Erythroblast (primary cell): ENCODE measurements around the gene ST3GAL4.
A peak's percentile ranks its signal among the peaks of the same experiment; 100 is the strongest.
"Not testable (repeated sequence)": the region's sequence is repeated elsewhere in the genome, so short reads cannot be mapped to it uniquely, and the experiment has no call there.

ENCODE experiments used
- DNase-seq, 2 experiments: peaks; one replicate each; lab custom pipeline; 2025; lab: John Stamatoyannopoulos, UW
- GATA1 ChIP-seq: IDR thresholded peaks from 2 replicates; pipeline ENCODE4 v1.6.1; 2011; ENCODE audit warnings: low read depth, mild to moderate bottlenecking, control low read depth, low read length, moderate library complexity
- POLR2A ChIP-seq: IDR thresholded peaks from 2 replicates; pipeline ENCODE4 v1.6.1; 2011; ENCODE audit warnings: mild to moderate bottlenecking, low read length

ST3GAL4 gene

GRCh38 chr11:126357969-126358762, 2.7 kb downstream of the ST3GAL4 start:
- no peak for TF ChIP-seq POLR2A
- no peak for TF ChIP-seq GATA1
- no peak for DNase-seq

DNA sequence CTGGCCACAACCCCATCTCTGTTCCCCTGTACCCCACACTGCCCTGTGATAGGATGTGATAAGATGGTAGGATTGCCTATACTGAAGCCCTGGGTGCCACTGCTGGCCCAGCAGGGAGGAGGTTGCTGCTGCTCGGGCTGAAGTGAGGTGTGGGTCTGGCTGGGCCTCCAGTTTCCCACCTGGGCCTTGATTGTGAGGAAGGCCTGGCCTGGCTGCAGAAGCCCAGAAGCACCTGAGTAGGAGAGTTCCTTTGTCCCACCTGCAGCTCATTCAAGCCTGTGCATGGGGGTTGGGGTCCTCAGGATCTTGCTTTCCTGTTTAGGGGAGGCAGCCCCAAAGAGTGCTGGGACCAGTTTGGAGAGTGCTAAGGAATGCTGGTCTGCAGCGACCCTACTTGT, 3.3 kb downstream of the ST3GAL4 start:
- TF ChIP-seq POLR2A (no peak), GATA1 (no peak)
- DNase-seq = no peak

DNA sequence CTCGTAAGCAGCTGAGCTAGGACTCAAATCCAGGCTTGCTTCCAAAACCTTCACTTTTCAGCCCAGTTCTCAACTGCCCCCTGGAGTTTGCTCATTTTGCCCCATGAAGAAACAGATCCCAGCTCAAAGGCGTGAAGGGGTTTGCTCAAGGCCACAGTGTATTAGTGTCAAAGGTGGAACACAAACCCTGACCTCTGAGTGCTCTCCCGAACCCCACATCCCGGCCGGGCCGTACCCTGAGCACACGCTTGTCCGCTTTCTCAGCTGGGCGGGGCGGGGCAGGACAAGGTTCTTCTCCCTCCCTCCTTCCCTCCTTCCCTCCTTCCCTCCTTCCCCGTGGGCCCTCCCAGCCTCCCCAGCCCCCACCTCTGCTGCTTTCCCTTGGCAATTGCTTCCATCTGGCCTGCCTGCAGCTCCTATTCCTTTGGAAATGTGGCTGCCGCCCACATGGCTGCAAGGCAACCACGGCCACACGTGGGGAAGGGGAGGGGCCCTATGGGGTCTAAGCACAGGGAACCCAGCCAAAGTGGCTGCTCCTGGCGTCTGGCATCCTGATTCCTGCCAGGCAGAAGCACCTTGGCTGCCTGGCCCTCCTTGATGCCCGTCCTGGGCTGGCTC, 4.1 kb downstream of the ST3GAL4 start:
- peak; percentile 35 to 42 for DNase-seq
- TF ChIP-seq GATA1 = no peak
- no peak for TF ChIP-seq POLR2A

- TF ChIP-seq GATA1 = no peak
- no peak for TF ChIP-seq POLR2A
- DNase-seq = no peak
These were observed 4.6 kb downstream of the ST3GAL4 start for GRCh38 chr11:126360049-126360446.

DNA sequence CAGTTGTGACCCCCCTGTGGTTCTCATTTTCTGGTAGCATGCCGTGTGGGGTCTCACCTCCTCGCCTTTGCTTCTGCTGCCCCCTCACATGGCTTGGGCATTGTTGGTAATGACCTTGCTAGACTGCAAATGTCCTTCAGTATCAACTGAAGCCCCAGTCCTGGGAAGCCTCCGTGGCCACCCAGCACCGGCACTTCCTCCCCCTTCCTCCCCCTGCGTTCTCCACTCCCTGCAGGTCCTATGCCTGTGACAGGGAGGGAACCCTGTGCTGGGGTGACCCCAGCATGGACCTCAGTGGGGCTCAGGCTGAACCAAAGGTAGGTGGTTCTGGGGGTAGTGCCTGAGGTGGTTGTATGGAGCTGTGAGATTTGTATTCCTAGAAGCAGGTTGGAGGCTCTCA, 5.9 kb downstream of the ST3GAL4 start:
- TF ChIP-seq GATA1 = no peak
- no peak for TF ChIP-seq POLR2A
- DNase-seq = no peak

DNA sequence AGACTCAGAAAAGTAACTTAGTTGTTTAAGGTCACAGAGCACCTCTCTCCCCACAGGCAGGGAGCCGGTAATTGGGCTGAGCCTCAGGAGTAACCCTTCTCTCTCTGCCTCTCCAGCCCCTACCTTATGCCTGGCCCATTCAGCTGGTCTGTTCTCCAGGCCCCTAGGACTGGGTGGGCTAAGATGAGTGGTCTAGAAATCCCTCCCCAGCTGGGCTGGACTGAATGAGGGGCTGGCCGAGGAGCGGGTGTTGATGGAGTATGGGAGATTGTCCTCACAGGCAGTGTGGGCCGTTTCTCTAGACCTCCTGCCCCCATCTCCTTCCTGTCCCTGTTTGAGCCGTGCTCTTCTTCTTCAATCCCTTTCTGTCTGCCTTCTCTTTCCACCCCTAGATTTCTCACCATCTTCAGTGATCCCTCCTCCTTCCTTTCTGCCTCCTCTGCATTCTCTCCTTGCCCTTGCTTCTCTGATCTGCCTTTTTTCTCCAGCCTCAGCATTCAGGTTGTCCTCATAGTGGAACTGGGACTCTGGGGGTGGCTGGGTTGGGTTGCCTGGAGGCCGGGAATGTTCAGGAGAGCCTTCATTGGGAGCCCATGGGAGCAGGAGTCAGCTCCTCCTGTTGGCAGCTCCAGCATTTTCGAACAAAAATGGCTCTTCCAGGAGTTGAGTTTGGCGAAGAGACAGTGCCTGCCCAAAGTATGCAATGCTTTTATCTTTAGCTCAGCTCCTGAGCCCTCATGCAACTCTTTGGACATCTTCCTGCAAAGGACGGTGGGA, 7.6 kb downstream of the ST3GAL4 start:
- no peak for TF ChIP-seq GATA1
- no peak for TF ChIP-seq POLR2A
- DNase-seq = no peak

GRCh38 chr11:126363706-126364248, 8.3 kb downstream of the ST3GAL4 start:
- no peak for DNase-seq
- TF ChIP-seq GATA1 (no peak), POLR2A (no peak)

- DNase-seq = not testable (repeated sequence)
These were observed 9.2 kb downstream of the ST3GAL4 start for GRCh38 chr11:126364735-126365134.

GRCh38 chr11:126365508-126365907, 10.0 kb downstream of the ST3GAL4 start:
- DNase-seq = not testable (repeated sequence)

DNA sequence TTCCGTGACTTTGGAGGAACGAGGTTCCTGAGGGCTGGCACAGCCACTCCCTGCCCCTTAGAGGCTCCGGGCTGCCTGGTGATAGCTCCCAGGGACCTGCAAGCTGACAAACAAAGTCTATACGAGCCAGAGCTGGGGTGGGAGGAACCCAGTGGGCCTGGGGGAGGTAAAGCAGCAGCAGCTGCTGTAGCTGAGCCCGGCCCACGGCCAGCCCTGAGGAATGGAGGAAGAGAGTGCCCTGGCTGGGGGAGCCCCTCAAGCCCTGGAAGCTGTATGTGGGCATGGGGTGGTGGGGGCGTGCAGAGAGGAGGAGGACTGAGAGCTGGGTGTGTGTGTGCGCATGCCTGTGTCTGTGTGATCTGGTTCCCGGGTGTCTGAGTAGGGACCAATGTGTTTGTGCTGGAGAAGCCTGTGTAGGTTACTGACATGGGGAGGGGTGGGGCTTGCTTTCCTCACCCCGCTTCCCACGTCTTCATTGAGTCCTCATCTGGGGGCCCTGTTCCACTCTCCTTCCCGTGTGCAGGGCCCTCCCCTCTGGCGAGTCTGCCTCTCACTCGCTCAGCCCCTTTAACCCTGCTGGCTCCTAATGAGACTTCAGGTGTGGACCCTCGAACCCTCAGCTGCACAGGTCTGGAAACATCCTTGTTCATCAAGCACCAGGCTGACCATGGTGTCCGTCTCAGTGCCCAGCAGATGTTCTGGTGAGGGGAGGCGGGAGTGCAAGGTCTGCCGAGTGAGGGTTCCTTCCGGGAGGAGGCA, 10.8 kb downstream of the ST3GAL4 start:
- DNase-seq = no peak
- TF ChIP-seq POLR2A (no peak), GATA1 (no peak)

- DNase-seq = peak in 1 of 2 experiments; percentile 12
These were observed 11.6 kb downstream of the ST3GAL4 start for GRCh38 chr11:126366823-126367654.

DNA sequence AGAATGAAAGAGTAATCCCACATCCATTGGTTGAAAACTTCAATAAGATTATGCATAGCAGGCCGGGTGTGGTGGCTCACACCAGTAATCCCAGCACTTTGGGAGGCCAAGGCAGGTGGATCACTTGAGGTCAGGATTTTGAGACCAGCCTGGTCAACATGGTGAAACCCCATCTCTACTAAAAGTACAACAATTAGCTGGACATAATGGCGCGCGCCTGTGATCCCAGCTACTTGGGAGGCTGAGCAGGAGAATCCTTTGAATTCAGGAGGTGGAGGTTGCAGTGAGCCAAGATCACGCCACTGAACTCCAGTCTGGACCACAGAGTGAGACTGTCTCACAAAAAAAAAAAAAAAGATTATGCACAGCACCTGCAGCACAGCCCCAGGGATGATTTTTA, 12.3 kb downstream of the ST3GAL4 start:
- DNase-seq = not testable (repeated sequence)

DNA sequence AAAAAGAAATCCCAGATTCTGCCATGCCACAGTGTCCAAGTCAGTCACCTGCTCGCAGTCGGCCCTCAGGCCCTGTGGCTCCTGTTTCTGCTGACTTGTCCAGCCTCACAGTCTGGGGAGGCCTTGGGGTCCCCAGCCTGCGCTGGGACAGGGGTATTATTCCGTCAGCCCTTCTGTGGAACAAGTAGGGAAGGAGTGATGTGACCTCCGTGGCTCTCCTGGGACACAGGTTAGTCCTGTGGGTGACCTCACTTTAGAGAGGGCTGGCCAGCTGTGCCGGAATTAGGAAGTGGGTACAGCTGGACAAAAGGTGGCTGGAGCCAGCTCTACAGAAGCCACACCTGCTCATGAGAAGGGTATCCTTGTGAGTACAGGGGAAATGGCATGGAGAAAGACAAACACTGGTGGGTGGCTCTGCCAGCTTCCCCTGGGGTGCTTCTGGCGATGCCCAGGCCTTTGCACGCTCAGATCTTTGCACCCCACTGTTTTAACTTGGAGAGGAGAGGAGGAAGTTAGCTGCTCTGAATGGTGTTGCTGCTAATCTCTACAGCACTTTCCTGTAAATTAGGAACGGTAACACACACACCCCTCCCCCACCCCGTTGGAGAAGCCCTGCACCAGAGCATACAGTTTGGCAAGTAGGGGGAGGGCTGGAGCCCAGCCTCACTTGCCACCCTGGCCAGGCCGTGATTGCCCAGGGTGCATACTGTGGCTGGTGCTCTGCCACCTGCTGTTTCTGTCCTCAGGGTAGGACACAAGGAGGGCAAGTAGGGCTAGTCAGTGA, 13.0 kb downstream of the ST3GAL4 start:
- DNase-seq = peak in 1 of 2 experiments; percentile 17
